Measurements from ENCODE around the gene RPL13A. TPM values are rescaled to one million over a fixed set of nuclear protein-coding genes. Genes with fewer than 3 reads are reported as not detected.

Gene RPL13A
- total RNA-seq, 1 donor from 2014 or later: 1,829 TPM

GRCh38 chr19:49534632-49535385, 47.4 kb downstream of the RPL13A start:
- Histone ChIP-seq H3K27me3 (no peaks in the 10 kb centered on the region), H3K27ac (no peak overlapping the region), H3K4me3 (peak overlapping the region; percentile 66), H3K36me3 (peaks cover 27% of the 10 kb centered on the region), H3K4me1 (peaks cover 13% of the 10 kb centered on the region), H3K9me3 (no peaks in the 10 kb centered on the region)
- TF ChIP-seq CTCF (IDR thresholded peaks at IDR 0.05): no peak
- ATAC-seq (no peak), DNase-seq (no peak)
- intact Hi-C loops (cut with DNase I): no loop called here

GRCh38 chr19:49536921-49537462, 49.6 kb downstream of the RPL13A start:
- intact Hi-C loops (cut with DNase I): no loop called here
- Histone ChIP-seq H3K27me3 (no peaks in the 10 kb centered on the region), H3K36me3 (peaks cover 27% of the 10 kb centered on the region), H3K9me3 (no peaks in the 10 kb centered on the region), H3K27ac (no peak overlapping the region), H3K4me3 (no peak overlapping the region), H3K4me1 (peaks cover 13% of the 10 kb centered on the region)
- no peak for TF ChIP-seq CTCF (IDR thresholded peaks at IDR 0.05)
- DNase-seq (no peak), ATAC-seq (no peak)

GRCh38 chr19:49538643-49539042, 51.2 kb downstream of the RPL13A start:
- ATAC-seq: no peak
- Histone ChIP-seq H3K36me3 (peaks cover 27% of the 10 kb centered on the region), H3K9me3 (no peaks in the 10 kb centered on the region), H3K4me3 (no peak overlapping the region), H3K27ac (no peak overlapping the region), H3K27me3 (no peaks in the 10 kb centered on the region), H3K4me1 (peaks cover 6% of the 10 kb centered on the region)
- TF ChIP-seq CTCF (IDR thresholded peaks at IDR 0.05): no peak
- DNase-seq: no peak
- intact Hi-C loops (cut with DNase I): no loop called here

- Histone ChIP-seq H3K27me3 (no peaks in the 10 kb centered on the region), H3K4me1 (peaks cover 2% of the 10 kb centered on the region), H3K9me3 (no peaks in the 10 kb centered on the region), H3K36me3 (peaks cover 27% of the 10 kb centered on the region), H3K27ac (no peak overlapping the region), H3K4me3 (no peak overlapping the region)
- no peak for ATAC-seq
- intact Hi-C loops (cut with DNase I): no loop called here
- no peak for TF ChIP-seq CTCF (IDR thresholded peaks at IDR 0.05)
- DNase-seq: no peak
These were observed 52.0 kb downstream of the RPL13A start for GRCh38 chr19:49539192-49539952.

Small RNAs within 50 kb of the gene (microRNA-seq; reads per million reads assigned to microRNA genes)
- gene MIR150 (ENCODE audit: borderline microRNAs expressed): 770 reads per million, percentile 84 among the genes with 10 or more reads in this experiment

Other genes starting within 250 kb of the RPL13A start
- gene SLC6A16, start 162.4 kb upstream of the RPL13A start, total RNA-seq: 4.5 TPM
- gene CD37, start 152.2 kb upstream of the RPL13A start, total RNA-seq: 101 TPM
- 36.4 TPM for gene TEAD2, start 125.2 kb upstream of the RPL13A start, total RNA-seq
- not detected for gene DKKL1, start 123.7 kb upstream of the RPL13A start, total RNA-seq
- 2.2 TPM for gene KASH5, start 99.4 kb upstream of the RPL13A start, total RNA-seq
- gene PTH2, start 64.2 kb upstream of the RPL13A start, total RNA-seq: not detected
- not detected for gene GFY, start 62.2 kb upstream of the RPL13A start, total RNA-seq
- 0.69 TPM for gene SLC17A7, start 46.1 kb upstream of the RPL13A start, total RNA-seq
- gene PIH1D1, start 35.8 kb upstream of the RPL13A start, total RNA-seq: 64.2 TPM
- 32.3 TPM for gene ALDH16A1, start 34.4 kb upstream of the RPL13A start, total RNA-seq
- 12.1 TPM for gene FLT3LG, start 13.4 kb upstream of the RPL13A start, total RNA-seq
- gene RPS11, start 8.8 kb downstream of the RPL13A start, total RNA-seq: 1,616 TPM
- 320 TPM for gene FCGRT, start 25.1 kb downstream of the RPL13A start, total RNA-seq
- 22.1 TPM for gene RCN3, start 40.4 kb downstream of the RPL13A start, total RNA-seq
- 48.7 TPM for gene NOSIP, start 92.9 kb downstream of the RPL13A start, total RNA-seq
- 10.1 TPM for gene PRRG2, start 93.7 kb downstream of the RPL13A start, total RNA-seq
- gene PRR12, start 103.6 kb downstream of the RPL13A start, total RNA-seq: 30.9 TPM
- gene RRAS, start 152.5 kb downstream of the RPL13A start, total RNA-seq: 138 TPM
- 67.9 TPM for gene SCAF1, start 154.6 kb downstream of the RPL13A start, total RNA-seq
- 86.4 TPM for gene IRF3, start 178.2 kb downstream of the RPL13A start, total RNA-seq
- gene BCL2L12, start 178.3 kb downstream of the RPL13A start, total RNA-seq: 15.8 TPM
- 90.8 TPM for gene PRMT1, start 189.7 kb downstream of the RPL13A start, total RNA-seq
- gene ADM5, start 202.0 kb downstream of the RPL13A start, total RNA-seq: 1.9 TPM
- gene CPT1C, start 203.5 kb downstream of the RPL13A start, total RNA-seq: 6.1 TPM